Measurements from ENCODE around the gene PLCG1.

PLCG1 gene

DNA sequence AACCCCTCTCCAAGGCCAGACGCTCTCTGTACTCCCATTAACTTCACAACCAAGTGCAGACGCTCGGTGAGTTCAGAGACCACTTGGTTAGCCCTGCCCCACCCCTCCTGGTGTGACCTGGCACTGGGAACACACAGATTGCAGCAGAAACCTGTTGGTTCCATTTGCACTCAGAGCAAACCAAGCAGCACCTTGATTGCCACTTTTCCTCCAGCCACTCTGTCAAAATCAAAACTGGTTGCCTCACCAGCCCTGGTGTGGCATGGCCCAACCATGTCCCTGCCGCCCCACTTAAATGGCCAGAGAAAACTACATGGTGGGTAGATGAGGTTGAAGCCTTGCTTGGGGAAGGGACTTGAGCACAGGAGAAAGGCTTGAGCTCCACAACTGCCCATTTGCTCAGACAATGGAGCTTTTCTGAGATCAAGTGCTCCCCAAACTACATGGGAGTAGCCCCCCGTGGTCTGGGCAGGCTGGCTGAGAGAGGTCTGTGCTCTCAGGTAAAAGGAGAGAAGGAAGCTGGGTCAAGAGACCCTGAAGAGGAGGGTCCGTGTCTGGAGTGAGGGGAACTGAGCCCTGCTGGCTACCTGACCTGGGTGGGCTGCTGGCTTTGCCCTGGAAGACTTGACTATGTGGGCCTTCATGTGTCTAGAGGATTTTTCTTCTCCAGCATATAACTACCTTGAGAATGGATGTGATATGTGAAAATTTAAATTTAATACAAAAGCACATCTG, 43.4 kb downstream of the PLCG1 start:
- no peak overlapping the region for H3K4me3 ChIP-seq (ENCODE audit: low read depth, low read length)
- no peak for DNase-seq (ENCODE audit: low read depth)
- TF ChIP-seq, protein P1, sequence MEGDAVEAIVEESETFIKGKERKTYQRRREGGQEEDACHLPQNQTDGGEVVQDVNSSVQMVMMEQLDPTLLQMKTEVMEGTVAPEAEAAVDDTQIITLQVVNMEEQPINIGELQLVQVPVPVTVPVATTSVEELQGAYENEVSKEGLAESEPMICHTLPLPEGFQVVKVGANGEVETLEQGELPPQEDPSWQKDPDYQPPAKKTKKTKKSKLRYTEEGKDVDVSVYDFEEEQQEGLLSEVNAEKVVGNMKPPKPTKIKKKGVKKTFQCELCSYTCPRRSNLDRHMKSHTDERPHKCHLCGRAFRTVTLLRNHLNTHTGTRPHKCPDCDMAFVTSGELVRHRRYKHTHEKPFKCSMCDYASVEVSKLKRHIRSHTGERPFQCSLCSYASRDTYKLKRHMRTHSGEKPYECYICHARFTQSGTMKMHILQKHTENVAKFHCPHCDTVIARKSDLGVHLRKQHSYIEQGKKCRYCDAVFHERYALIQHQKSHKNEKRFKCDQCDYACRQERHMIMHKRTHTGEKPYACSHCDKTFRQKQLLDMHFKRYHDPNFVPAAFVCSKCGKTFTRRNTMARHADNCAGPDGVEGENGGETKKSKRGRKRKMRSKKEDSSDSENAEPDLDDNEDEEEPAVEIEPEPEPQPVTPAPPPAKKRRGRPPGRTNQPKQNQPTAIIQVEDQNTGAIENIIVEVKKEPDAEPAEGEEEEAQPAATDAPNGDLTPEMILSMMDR (conservative IDR thresholded peaks at IDR 0.05; ENCODE audit: low read depth, low read length): no peak

DNA sequence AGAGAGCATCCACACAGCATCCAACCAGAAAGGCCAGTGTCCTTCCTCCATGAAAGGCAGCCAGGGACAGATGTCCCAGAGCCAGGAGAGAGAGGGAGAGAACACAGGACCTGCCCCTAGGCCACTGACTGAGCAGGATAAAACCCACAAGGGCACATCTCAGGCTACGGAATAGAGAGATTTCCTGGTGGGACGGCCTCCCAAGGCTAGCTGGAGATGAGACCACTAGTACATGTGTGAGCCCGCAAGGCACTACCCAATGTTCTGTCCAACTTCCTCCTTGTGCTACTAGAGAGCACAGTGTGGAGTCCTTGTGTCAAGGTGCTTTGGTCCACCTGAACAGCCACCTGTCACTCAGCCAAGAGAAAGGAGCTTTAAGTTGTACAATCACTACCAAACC, 44.2 kb downstream of the PLCG1 start:
- H3K4me3 ChIP-seq (ENCODE audit: low read depth, low read length): no peak overlapping the region
- TF ChIP-seq, protein P1 (conservative IDR thresholded peaks at IDR 0.05; ENCODE audit: low read depth, low read length): no peak
- no peak for DNase-seq (ENCODE audit: low read depth)

DNA sequence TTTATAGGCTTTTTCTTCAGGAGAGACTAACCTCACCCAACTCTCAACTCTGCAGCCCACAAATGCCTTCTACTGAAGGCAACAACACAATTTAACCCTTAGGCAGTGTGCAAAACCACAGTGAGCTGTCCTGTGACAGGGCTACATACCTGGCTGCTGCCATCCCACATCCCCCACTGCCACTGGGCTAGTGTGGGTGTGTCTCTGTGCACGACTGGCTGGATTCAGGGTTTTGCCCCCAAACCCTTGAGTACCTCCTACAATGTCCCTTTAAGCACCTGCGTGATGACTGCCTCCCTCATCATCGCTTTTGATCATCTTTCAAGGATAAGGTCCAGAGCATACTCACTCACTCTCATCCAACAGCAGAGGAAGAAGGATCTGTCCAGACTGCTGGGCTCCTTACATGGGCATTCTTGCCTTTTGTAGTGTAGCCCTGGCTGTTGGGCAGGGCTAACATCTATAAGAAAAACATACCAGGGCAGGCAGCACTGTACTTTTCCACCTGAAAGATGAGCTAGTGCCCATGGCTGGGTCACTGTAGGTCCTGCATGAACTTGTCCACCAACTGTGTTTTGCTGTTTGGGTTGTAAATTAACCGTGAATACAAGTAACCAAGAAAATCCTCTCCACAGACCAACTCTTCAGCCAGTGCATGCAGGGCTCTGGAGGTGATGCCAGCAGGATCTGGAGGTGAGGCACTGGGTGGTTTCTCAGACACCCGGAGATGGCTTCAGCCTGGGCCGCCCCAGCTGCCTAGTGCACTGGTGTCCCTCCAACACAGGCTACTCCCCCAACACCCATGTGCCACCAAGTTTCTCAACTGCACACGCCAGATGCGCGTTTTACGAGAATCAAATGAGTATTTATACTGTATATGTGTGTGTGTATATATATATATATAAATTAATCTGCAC, 45.2 kb downstream of the PLCG1 start:
- no peak overlapping the region for H3K4me3 ChIP-seq (ENCODE audit: low read depth, low read length)
- DNase-seq (ENCODE audit: low read depth): no peak
- TF ChIP-seq, protein P1 (conservative IDR thresholded peaks at IDR 0.05; ENCODE audit: low read depth, low read length): no peak

DNA sequence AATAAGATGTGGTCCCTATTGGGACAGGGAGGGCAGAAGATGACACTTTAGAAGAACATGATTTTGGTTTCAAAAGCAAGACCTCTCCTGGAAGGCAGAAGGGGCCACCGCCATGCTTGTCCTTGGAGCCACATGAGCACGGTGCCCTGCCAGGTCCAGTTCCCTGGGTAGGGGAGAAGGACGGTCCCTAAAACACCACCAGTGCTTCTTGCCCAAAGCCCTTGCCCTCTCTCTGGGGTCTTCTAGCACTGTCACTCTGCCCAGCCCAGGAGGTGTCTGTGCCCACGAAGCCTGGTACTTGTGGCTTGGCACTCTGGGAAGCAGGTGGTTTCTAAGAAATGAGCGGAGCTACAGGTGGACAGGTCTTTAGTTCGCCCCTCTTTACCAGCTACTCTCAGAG, 46.0 kb downstream of the PLCG1 start:
- no peak overlapping the region for H3K4me3 ChIP-seq (ENCODE audit: low read depth, low read length)
- DNase-seq (ENCODE audit: low read depth): no peak
- TF ChIP-seq, protein P1 (conservative IDR thresholded peaks at IDR 0.05; ENCODE audit: low read depth, low read length): no peak

- H3K4me3 ChIP-seq (ENCODE audit: low read depth, low read length): no peak overlapping the region
- DNase-seq (ENCODE audit: low read depth): no peak
- TF ChIP-seq, protein P1 (conservative IDR thresholded peaks at IDR 0.05; ENCODE audit: low read depth, low read length): no peak
Observed at GRCh38 chr20:41183831-41184230, 46.5 kb downstream of the PLCG1 start.

DNA sequence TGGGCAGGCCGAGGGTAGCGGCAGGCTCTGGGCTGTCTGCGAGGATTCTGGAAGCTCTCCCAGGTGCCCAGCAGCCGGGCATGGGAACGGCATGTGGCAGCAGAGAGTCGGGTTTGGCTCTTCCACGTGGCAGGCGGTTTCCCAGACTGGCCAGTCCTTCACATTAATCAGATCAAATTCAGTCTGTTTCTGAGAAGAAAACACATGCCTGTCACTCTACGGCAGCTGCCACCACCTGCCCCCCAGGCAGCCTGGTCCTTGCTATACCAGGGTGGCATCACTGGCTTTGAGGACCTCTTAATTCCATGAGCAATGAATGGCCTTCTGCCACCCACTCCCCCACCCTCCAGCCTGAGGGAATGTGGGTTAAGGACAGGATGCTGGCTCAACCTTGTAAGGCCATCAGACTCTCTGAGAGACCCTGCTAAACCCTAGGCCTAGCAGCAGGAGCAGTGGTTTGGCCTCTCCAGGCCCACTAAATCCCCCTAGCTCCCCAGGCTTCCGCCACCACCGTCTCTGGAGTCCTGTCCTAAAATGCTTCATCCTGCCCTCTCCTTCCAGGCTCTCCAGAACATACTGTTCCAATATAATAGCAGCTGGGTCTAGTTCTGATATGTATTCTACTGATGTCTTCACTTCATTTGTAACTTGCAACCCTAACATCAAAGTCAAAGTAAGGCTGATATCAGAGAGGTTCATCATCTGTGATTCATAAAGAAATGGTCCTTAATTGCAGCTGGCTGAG, 47.8 kb downstream of the PLCG1 start:
- DNase-seq (ENCODE audit: low read depth): no peak
- H3K4me3 ChIP-seq (ENCODE audit: low read depth, low read length): no peak overlapping the region
- TF ChIP-seq, protein P1 (conservative IDR thresholded peaks at IDR 0.05; ENCODE audit: low read depth, low read length): no peak

Measured in choroid plexus epithelial cell (primary cell).